AG04450 (cell line): ENCODE data around the gene C9orf85. TPM values are rescaled to one million over a fixed set of nuclear protein-coding genes. Genes with fewer than 3 reads are reported as not detected.

Experiments
- CTCF ChIA-PET: fragments of 300-600, 350-600 bp; formaldehyde crosslinking; extraction: SDS; loops from one replicate; lab custom pipeline; 2022; ENCODE audit warnings: antibody characterized with exemption, inconsistent platforms; lab: Charles Lee
- POLR2A ChIA-PET: fragments of 350-600 bp; formaldehyde crosslinking; extraction: SDS; loops from one replicate; lab custom pipeline; 2021; ENCODE audit warnings: antibody characterized with exemption, inconsistent platforms; lab: Yijun Ruan, JAX
- DNase-seq: peaks from one replicate; pipeline ENCODE4 v3.0.0-alpha.2; 2011; ENCODE audit warnings: low read depth, low spot score
- H3K27ac ChIP-seq: one replicate; pipeline ENCODE4 v1.5.1; 2012; ENCODE audit warnings: low read depth, low read length, control low read depth
- H3K27me3 ChIP-seq: one replicate; pipeline ENCODE4 v1.6.0; 2012; ENCODE audit warnings: low read length; ENCODE audit not compliant: control insufficient read depth, insufficient read depth
- H3K4me3 ChIP-seq: 2 replicates; pipeline ENCODE4 v1.5.1; 2011; ENCODE audit warnings: mild to moderate bottlenecking, low read depth, low read length, control low read depth
- H3K9me3 ChIP-seq: 2 replicates; pipeline ENCODE4 v1.5.1; 2012; ENCODE audit warnings: low read length; ENCODE audit not compliant: control insufficient read depth, insufficient read depth
- CTCF ChIP-seq: IDR thresholded peaks from 2 replicates; pipeline ENCODE4 v1.5.1; 2011; ENCODE audit warnings: low read depth, low read length, control low read depth, inconsistent platforms
- polyA plus RNA-seq: library from polyadenylated mRNA; depleted of rRNA; stranded (reverse); fragments of >200 nt; gene quantifications from 2 replicates; pipeline ENCODE4 v1.2.3, GENCODE V29; 2011; rRNA removed
- small RNA-seq: library from RNA; depleted of rRNA; stranded (forward); fragments of <200 nt; gene quantifications from one replicate; pipeline ENCODE3, GENCODE V24; 2012; ENCODE audit warnings: low read depth; ENCODE audit not compliant: insufficient read length

The C9orf85 gene
- polyA plus RNA-seq, 1 experiment: 19.8 TPM

DNA sequence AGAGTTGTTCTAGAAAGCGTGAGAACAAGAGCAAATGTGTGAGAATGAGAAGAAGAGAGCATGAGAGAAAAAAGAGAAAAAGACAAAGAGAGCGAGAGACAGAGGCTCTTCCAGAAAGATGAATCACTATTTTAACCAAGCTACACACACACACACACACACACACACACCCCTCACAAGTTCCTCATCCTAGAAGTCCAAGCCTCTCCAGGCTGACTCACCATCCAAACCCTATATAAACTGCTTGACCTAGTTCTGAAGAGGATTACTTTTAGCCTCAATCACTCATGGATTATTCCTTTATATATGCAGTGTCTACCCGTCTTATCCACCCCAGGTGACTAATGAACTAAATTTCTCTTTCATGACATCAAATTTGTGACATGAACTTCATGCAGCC, 111.4 kb downstream of the C9orf85 start:
- Histone ChIP-seq H3K4me3 (no peak overlapping the region), H3K27ac (no peak overlapping the region), H3K9me3 (no peaks in the 10 kb centered on the region), H3K27me3 (no peaks in the 10 kb centered on the region)
- no peak for TF ChIP-seq CTCF
- ChIA-PET CTCF (interaction anchor here (2.8 to 6.4 kb wide), 4 partner anchors 11 to 737 kb away, joined by 21 to 193 read pairs (median 41); no protein-coding TSS in a partner anchor), POLR2A (interaction anchor here (1.3 kb wide), 1 partner anchor 112 kb away, joined by 4 read pairs; the partner anchor contains the start of genes ABHD17B and C9orf85)
- DNase-seq: peak; percentile 47

Small RNA genes lying within 50 kb of the gene (small RNA-seq; reads per million reads assigned to genes)
- gene HSPB1P1: not detected
- not detected for gene RF00019

Other genes with a start within 250 kb of the C9orf85 start
- 54.4 and 57.0 TPM in 2 replicates for gene CEMIP2, start 143.1 kb upstream of the C9orf85 start, polyA plus RNA-seq
- gene ABHD17B, start 446 bp upstream of the C9orf85 start, polyA plus RNA-seq: 12.0 and 15.3 TPM in 2 replicates
- not detected in 2 replicates for gene C9orf57, start 149.0 kb downstream of the C9orf85 start, polyA plus RNA-seq
- not detected in 2 replicates for gene GDA, start 237.8 kb downstream of the C9orf85 start, polyA plus RNA-seq